B cell (primary cell): ENCODE data around the gene TAF1C. TPM values are rescaled to one million over a fixed set of nuclear protein-coding genes. Genes with fewer than 3 reads are reported as not detected.

ENCODE experiments used
- ATAC-seq: fragments of 200-7000 bp; cut with Tn5 transposase; one replicate; pipeline ENCODE4 v1.10.0; 2021; ENCODE audit warnings: low read depth, mild to moderate bottlenecking, moderate number of reproducible peaks, moderate library complexity
- CTCF ChIA-PET: fragments of 350-600 bp; sonication (Branson Sonifier 250); formaldehyde crosslinking; loops from one replicate; lab custom pipeline; 2021; ENCODE audit warnings: antibody characterized with exemption, inconsistent platforms; lab: Charles Lee
- POLR2A ChIA-PET: fragments of 350-600 bp; sonication (Branson Sonifier 250); formaldehyde crosslinking; loops from one replicate; lab custom pipeline; 2021; ENCODE audit warnings: antibody characterized with exemption; lab: Charles Lee
- DNase-seq: peaks from one replicate; pipeline ENCODE4 v3.0.0; 2013
- H2AFZ ChIP-seq: 2 replicates; pipeline ENCODE4 v1.6.1; 2012; ENCODE audit warnings: mild to moderate bottlenecking, low read depth, low read length; ENCODE audit not compliant: insufficient read depth, poor library complexity, severe bottlenecking
- H3K27ac ChIP-seq, 2 donors: 1 replicate in 1 of 2; 2 replicates in 1 of 2; pipeline ENCODE4 v1.5.1; 2012 to 2013; ENCODE audit warnings: low read length in 2 of 2, mild to moderate bottlenecking in 2 of 2, moderate library complexity in 1 of 2
- H3K27me3 ChIP-seq, 4 experiments: fragments of 200-600 bp in 1 of 4; sonication (generic) in 1 of 4; replicated peaks in 1 of 4; 1 replicate in 2 of 4; 2 replicates in 2 of 4; pipeline versions ENCODE4 v1.6.1 to v1.7.0; 2013 to 2016; ENCODE audit warnings: low read length in 3 of 4, mild to moderate bottlenecking in 2 of 4, mixed read lengths in 1 of 4, moderate library complexity in 1 of 4; ENCODE audit not compliant: insufficient read depth in 4 of 4, control insufficient read depth in 3 of 4; ENCODE audit errors: control extremely low read depth in 1 of 4
- H3K36me3 ChIP-seq, 2 experiments: replicated peaks in 1 of 2; 1 replicate in 1 of 2; 2 replicates in 1 of 2; pipeline versions ENCODE4 v1.6.1 to v1.7.1; 2013; ENCODE audit warnings: low read length in 1 of 2; ENCODE audit not compliant: insufficient read depth in 2 of 2, control insufficient read depth in 1 of 2; ENCODE audit errors: control extremely low read depth in 1 of 2, extremely low read depth in 1 of 2
- H3K4me1 ChIP-seq, 2 donors: fragments of 200-600 bp in 1 of 2; sonication (generic) in 1 of 2; 1 replicate in 1 of 2; 2 replicates in 1 of 2; pipeline versions ENCODE4 v1.5.1 to v1.6.1; 2013 to 2017; ENCODE audit warnings: low read length in 2 of 2; ENCODE audit not compliant: control insufficient read depth in 2 of 2, insufficient read depth in 2 of 2
- H3K4me2 ChIP-seq: replicated peaks from 2 replicates; pipeline ENCODE3; 2012; ENCODE audit warnings: mild to moderate bottlenecking, low read depth, low read length; ENCODE audit not compliant: poor library complexity, severe bottlenecking
- H3K4me3 ChIP-seq, 5 experiments: fragments of 200-600 bp in 1 of 5; sonication (generic) in 1 of 5; 1 replicate in 3 of 5; 2 replicates in 2 of 5; pipeline versions ENCODE4 v1.5.1 to v1.7.0; 2011 to 2016; ENCODE audit warnings: low read length in 4 of 5, mild to moderate bottlenecking in 4 of 5, low read depth in 2 of 5, control low read depth in 1 of 5, moderate library complexity in 1 of 5; ENCODE audit not compliant: insufficient read depth in 1 of 5; ENCODE audit errors: control extremely low read depth in 1 of 5, extremely low read depth in 1 of 5
- H3K79me2 ChIP-seq: fragments of 200-600 bp; sonication (generic); one replicate; pipeline ENCODE4 v1.6.0; 2016; ENCODE audit warnings: low read length; ENCODE audit not compliant: control insufficient read depth, insufficient read depth
- H3K9ac ChIP-seq: fragments of 200-600 bp; sonication (generic); 2 replicates; pipeline ENCODE4 v1.6.1; 2017; ENCODE audit warnings: mild to moderate bottlenecking, low read length, moderate library complexity
- H3K9me3 ChIP-seq, 3 donors: one replicate each; pipeline versions ENCODE4 v1.6.1 to v1.7.1; 2013; ENCODE audit warnings: low read length in 2 of 3; ENCODE audit not compliant: control insufficient read depth in 2 of 3, insufficient read depth in 1 of 3; ENCODE audit errors: control extremely low read depth in 1 of 3
- H4K20me1 ChIP-seq: 2 replicates; pipeline ENCODE4 v1.6.0; 2012; ENCODE audit warnings: mild to moderate bottlenecking, low read length; ENCODE audit not compliant: insufficient read depth, control insufficient read depth, poor library complexity, severe bottlenecking
- H3K27ac Mint-ChIP-seq: one replicate; pipeline ENCODE4 v1.8.0; 2021; ENCODE audit warnings: mixed read lengths
- H3K27me3 Mint-ChIP-seq: one replicate; pipeline ENCODE4 v1.8.0; 2021; ENCODE audit warnings: mixed read lengths
- H3K4me1 Mint-ChIP-seq: one replicate; pipeline ENCODE4 v1.8.0; 2021; ENCODE audit warnings: mixed read lengths
- H3K4me3 Mint-ChIP-seq: one replicate; pipeline ENCODE4 v1.8.0; 2021; ENCODE audit warnings: mixed read lengths
- H3K9me3 Mint-ChIP-seq: one replicate; pipeline ENCODE4 v1.8.0; 2022; ENCODE audit warnings: mixed read lengths; ENCODE audit not compliant: insufficient read depth
- CTCF ChIP-seq: fragments of 200-600 bp; IDR thresholded peaks from one replicate; pipeline ENCODE4 v1.8.0; 2022; ENCODE audit warnings: antibody characterized with exemption, mild to moderate bottlenecking
- EZH2 ChIP-seq: IDR thresholded peaks from 2 replicates; pipeline ENCODE4 v1.6.1; 2012; ENCODE audit warnings: borderline replicate concordance, low read depth, mild to moderate bottlenecking, moderate library complexity, low read length; ENCODE audit not compliant: insufficient read depth, poor library complexity, severe bottlenecking
- whole genome bisulfite sequencing: methylation state at CpG from one replicate; pipeline ENCODE4 v1.1.5; 2013; ENCODE audit warnings: missing lambda C conversion rate; ENCODE audit not compliant: insufficient coverage; 5-methylcytosine and 5-hydroxymethylcytosine counted together
- intact Hi-C: fragments of 100-400 bp; cut with micrococcal nuclease; formaldehyde crosslinking; loops from one replicate; pipeline ENCODE4 v1.10.0; 2022
- polyA plus RNA-seq: library from polyadenylated mRNA; depleted of rRNA; stranded (reverse); fragments of >200 nt; gene quantifications from 2 replicates; pipeline ENCODE4 v1.2.3, GENCODE V29; 2012
- total RNA-seq, 2 donors: library from RNA; stranded (reverse); fragments of 120-200 nt in 1 of 2; gene quantifications; 1 replicate in 1 of 2; 2 replicates in 1 of 2; pipeline versions ENCODE4 v1.2.3 to v1.2.4, GENCODE V29; 2013 to 2022

Gene TAF1C
- total and polyA plus RNA-seq, 2 donors (not counting 1 experiment from before 2014, with no cell fraction given), result 115 to 125 TPM

GRCh38 chr16:84193480-84193879 is 6.6 kb upstream of the TAF1C start:
- peaks cover 14% of the 10 kb centered on the region for H3K4me1 Mint-ChIP-seq
- CTCF ChIA-PET, result no interaction called here
- Histone ChIP-seq H3K4me1 (peaks cover 12 to 13% of the 10 kb centered on the region in 2 donors), H3K9ac (no peak overlapping the region), H2AFZ (peak overlapping the region; percentile 77), H3K9me3 (no peaks in the 10 kb centered on the region), H3K36me3 (no peaks in the 10 kb centered on the region), H3K27me3 (peaks cover 0 to 4% (median 0%) of the 10 kb centered on the region in 4 experiments), H3K27ac (no peak overlapping the region), H3K4me2 (no peak overlapping the region), H3K4me3 (no peak overlapping the region), H4K20me1 (no peaks in the 10 kb centered on the region), H3K79me2 (no peaks in the 10 kb centered on the region)
- no peak overlapping the region for H3K27ac Mint-ChIP-seq
- no peaks in the 10 kb centered on the region for H3K9me3 Mint-ChIP-seq
- ATAC-seq (no peak), DNase-seq (peak; percentile 5)
- H3K27me3 Mint-ChIP-seq, result peaks cover 1% of the 10 kb centered on the region
- peak overlapping the region; percentile 68 for H3K4me3 Mint-ChIP-seq
- intact Hi-C loops, result no loop called here
- POLR2A ChIA-PET, result no interaction called here
- WGBS, result 80% methylated on average over 6 of the region's 7 CpGs
- TF ChIP-seq CTCF, result no peak
- no peak for TF ChIP-seq EZH2

GRCh38 chr16:84191466-84191865 is 4.6 kb upstream of the TAF1C start:
- intact Hi-C loops, result no loop called here
- CTCF ChIA-PET, result no interaction called here

More at GRCh38 chr16:84191466-84191865, 4.6 kb upstream of the TAF1C start:
- ATAC-seq (no peak), DNase-seq (no peak)
- no peak overlapping the region for H2AFZ ChIP-seq
- TF ChIP-seq CTCF (no peak), EZH2 (no peak)
- H3K9me3 ChIP-seq, result no peaks in the 10 kb centered on the region
- Mint-ChIP-seq H3K4me3 (no peak overlapping the region), H3K27me3 (no peaks in the 10 kb centered on the region), H3K4me1 (peaks cover 20% of the 10 kb centered on the region), H3K27ac (no peak overlapping the region), H3K9me3 (no peaks in the 10 kb centered on the region)
- H3K27ac ChIP-seq, result no peak overlapping the region
- H3K4me2 ChIP-seq, result no peak overlapping the region
- no peaks in the 10 kb centered on the region for H3K36me3 ChIP-seq
- no peak overlapping the region for H3K9ac ChIP-seq
- no peaks in the 10 kb centered on the region for H4K20me1 ChIP-seq
- peaks cover 12 to 17% of the 10 kb centered on the region in 2 donors for H3K4me1 ChIP-seq
- no peak overlapping the region for H3K4me3 ChIP-seq
- WGBS, result 97% methylated on average over 15 of the region's 16 CpGs
- peaks cover 8% of the 10 kb centered on the region for H3K79me2 ChIP-seq
- peaks cover 0 to 4% (median 0%) of the 10 kb centered on the region in 4 experiments for H3K27me3 ChIP-seq
- POLR2A ChIA-PET, result interaction anchor here (0.5 kb wide), 1 partner anchor 104 kb away, joined by 5 read pairs; no protein-coding TSS in a partner anchor
